IMR-90 (cell line): Measurements from ENCODE around the gene PRKCA. TPM values are rescaled to one million over a fixed set of nuclear protein-coding genes. Genes with fewer than 3 reads are reported as not detected.

Source experiments
- ATAC-seq: fragments of 200-7000 bp; cut with Tn5 transposase; 2 replicates; pipeline ENCODE4 v1.9.1; 2020; ENCODE audit warnings: low read depth, mild to moderate bottlenecking, moderate library complexity
- BruUV-seq: library from RNA; stranded (reverse); fragments of 400-500 nt; replicated peaks from 2 replicates; lab custom pipeline; 2021; lab: Mats Ljungman, UMichigan
- CTCF ChIA-PET: fragments of 300-600 bp; formaldehyde crosslinking; extraction: SDS; loops from one replicate; lab custom pipeline; 2021; ENCODE audit warnings: antibody characterized with exemption; lab: Yijun Ruan, JAX
- POLR2A ChIA-PET: fragments of 300-600 bp; sonication (Branson Sonifier 250); formaldehyde crosslinking; loops from one replicate; lab custom pipeline; 2022; ENCODE audit warnings: antibody characterized with exemption; ENCODE audit not compliant: unreplicated experiment; lab: Charles Lee
- DNase-seq: peaks from one replicate; pipeline ENCODE4 v3.0.0; 2013
- H2AFZ ChIP-seq: replicated peaks from 2 replicates; pipeline ENCODE3; 2013; ENCODE audit warnings: low read length, mild to moderate bottlenecking; ENCODE audit not compliant: poor library complexity
- H2AK5ac ChIP-seq: 2 replicates; pipeline ENCODE4 v1.6.1; 2013; ENCODE audit warnings: low read depth, low read length, inconsistent platforms
- H2AK9ac ChIP-seq: replicated peaks from 2 replicates; pipeline ENCODE3; 2013; ENCODE audit warnings: mild to moderate bottlenecking, low read depth, low read length, moderate library complexity; ENCODE audit not compliant: poor library complexity
- H2BK120ac ChIP-seq: 2 replicates; pipeline ENCODE4 v1.6.1; 2013; ENCODE audit warnings: low read depth, low read length, inconsistent platforms
- H2BK15ac ChIP-seq: 3 replicates; pipeline ENCODE4 v1.6.1; 2013; ENCODE audit warnings: low read depth, low read length, inconsistent platforms
- H2BK20ac ChIP-seq: 2 replicates; pipeline ENCODE4 v1.6.1; 2013; ENCODE audit warnings: low read depth, mild to moderate bottlenecking, inconsistent platforms, low read length, moderate library complexity
- H2BK5ac ChIP-seq: 2 replicates; pipeline ENCODE4 v1.6.1; 2013; ENCODE audit warnings: mild to moderate bottlenecking, low read depth, low read length, inconsistent platforms; ENCODE audit not compliant: poor library complexity, severe bottlenecking
- H3K14ac ChIP-seq: replicated peaks from 2 replicates; pipeline ENCODE4 v1.6.1; 2013; ENCODE audit warnings: low read depth, low read length, inconsistent platforms
- H3K18ac ChIP-seq: 2 replicates; pipeline ENCODE4 v1.6.1; 2013; ENCODE audit warnings: low read depth, low read length, control low read depth
- H3K23ac ChIP-seq: 2 replicates; pipeline ENCODE4 v1.6.1; 2013; ENCODE audit warnings: low read depth, low read length, inconsistent platforms
- H3K27ac ChIP-seq: 2 replicates; pipeline ENCODE4 v1.5.1; 2013; ENCODE audit warnings: mild to moderate bottlenecking, control low read depth, low read length; ENCODE audit not compliant: insufficient read depth
- H3K27me3 ChIP-seq: 2 replicates; pipeline ENCODE4 v1.6.1; 2013; ENCODE audit warnings: low read length; ENCODE audit not compliant: control insufficient read depth, insufficient read depth
- H3K36me3 ChIP-seq: 2 replicates; pipeline ENCODE4 v1.6.1; 2013; ENCODE audit warnings: low read length, mixed read lengths; ENCODE audit not compliant: control insufficient read depth, insufficient read depth
- H3K4ac ChIP-seq: 2 replicates; pipeline ENCODE4 v1.6.1; 2013; ENCODE audit warnings: low read depth, low read length, inconsistent platforms
- H3K4me1 ChIP-seq: 2 replicates; pipeline ENCODE4 v1.6.1; 2013; ENCODE audit warnings: low read length, mixed read lengths; ENCODE audit not compliant: control insufficient read depth, insufficient read depth
- H3K4me2 ChIP-seq: 2 replicates; pipeline ENCODE4 v1.6.1; 2013; ENCODE audit warnings: low read depth, mild to moderate bottlenecking, control low read depth, low read length, moderate library complexity
- H3K4me3 ChIP-seq: 2 replicates; pipeline ENCODE4 v1.5.1; 2013; ENCODE audit warnings: low read depth, mild to moderate bottlenecking, control low read depth, low read length, moderate library complexity; ENCODE audit not compliant: insufficient read depth
- H3K56ac ChIP-seq: 2 replicates; pipeline ENCODE4 v1.6.1; 2013; ENCODE audit warnings: low read length, inconsistent platforms; ENCODE audit not compliant: insufficient read depth; ENCODE audit errors: extremely low read depth
- H3K79me1 ChIP-seq, 2 experiments: 2 replicates each; pipeline ENCODE4 v1.6.1; 2013; ENCODE audit warnings: low read length in 2 of 2, inconsistent platforms in 1 of 2, low read depth in 1 of 2
- H3K9ac ChIP-seq: 2 replicates; pipeline ENCODE4 v1.6.1; 2013; ENCODE audit warnings: low read depth, low read length, control low read depth
- H3K9me1 ChIP-seq: 2 replicates; pipeline ENCODE4 v1.6.1; 2013; ENCODE audit warnings: low read length, inconsistent platforms; ENCODE audit not compliant: insufficient read depth
- H3K9me3 ChIP-seq: 2 replicates; pipeline ENCODE4 v1.6.1; 2013; ENCODE audit warnings: low read length; ENCODE audit not compliant: control insufficient read depth, insufficient read depth
- H4K20me1 ChIP-seq: 2 replicates; pipeline ENCODE4 v1.6.1; 2013; ENCODE audit warnings: low read length, inconsistent platforms; ENCODE audit not compliant: insufficient read depth
- H4K5ac ChIP-seq: 2 replicates; pipeline ENCODE4 v1.6.1; 2013; ENCODE audit warnings: mild to moderate bottlenecking, low read depth, low read length, control low read depth
- H4K8ac ChIP-seq, 2 experiments: 2 replicates each; pipeline ENCODE4 v1.6.1; 2013; ENCODE audit warnings: low read depth in 2 of 2, low read length in 2 of 2, control low read depth in 1 of 2, inconsistent platforms in 1 of 2
- H4K91ac ChIP-seq: 2 replicates; pipeline ENCODE4 v1.6.1; 2013; ENCODE audit warnings: low read depth, low read length, inconsistent platforms; ENCODE audit not compliant: insufficient read depth
- BHLHE40 ChIP-seq: fragments of 150-350 bp; IDR thresholded peaks from 2 replicates; pipeline ENCODE4 v1.6.1; 2016; ENCODE audit warnings: mild to moderate bottlenecking, low read depth, low read length
- CEBPB ChIP-seq: IDR thresholded peaks from 2 replicates; pipeline ENCODE4 v1.6.1; 2012; ENCODE audit warnings: low read depth, low read length, improper control_type of control experiment
- CHD1 ChIP-seq: IDR thresholded peaks from 2 replicates; pipeline ENCODE4 v1.6.1; 2012; ENCODE audit warnings: low read depth, low read length, improper control_type of control experiment
- FOS ChIP-seq: fragments of 150-350 bp; IDR thresholded peaks from 2 replicates; pipeline ENCODE4 v1.6.1; 2016; ENCODE audit warnings: low read depth, low read length
- MAFK ChIP-seq: IDR thresholded peaks from 2 replicates; pipeline ENCODE4 v1.6.1; 2012; ENCODE audit warnings: low read depth, low read length, improper control_type of control experiment
- MAZ ChIP-seq: IDR thresholded peaks from 2 replicates; pipeline ENCODE4 v1.6.1; 2012; ENCODE audit warnings: low read depth, mild to moderate bottlenecking, low read length, improper control_type of control experiment, moderate library complexity, borderline replicate concordance
- MXI1 ChIP-seq: IDR thresholded peaks from 2 replicates; pipeline ENCODE4 v1.6.1; 2012; ENCODE audit warnings: low read depth, mild to moderate bottlenecking, low read length, moderate library complexity, borderline replicate concordance
- NFE2L2 ChIP-seq: fragments of 150-350 bp; IDR thresholded peaks from 2 replicates; pipeline ENCODE4 v1.6.1; 2016; ENCODE audit warnings: low read depth, mild to moderate bottlenecking, low read length
- POLR2A ChIP-seq: IDR thresholded peaks from 2 replicates; pipeline ENCODE4 v1.6.1; 2012; ENCODE audit warnings: mild to moderate bottlenecking, low read depth, low read length
- RAD21 ChIP-seq: IDR thresholded peaks from 2 replicates; pipeline ENCODE4 v1.6.1; 2012; ENCODE audit warnings: low read length, improper control_type of control experiment
- RCOR1 ChIP-seq: IDR thresholded peaks from 2 replicates; pipeline ENCODE4 v1.6.1; 2012; ENCODE audit warnings: mild to moderate bottlenecking, low read length, improper control_type of control experiment; ENCODE audit not compliant: insufficient replicate concordance
- RFX5 ChIP-seq: IDR thresholded peaks from 2 replicates; pipeline ENCODE4 v1.8.0; 2012; ENCODE audit warnings: low read depth, mild to moderate bottlenecking, low read length, moderate library complexity
- SMC3 ChIP-seq: fragments of 150-350 bp; IDR thresholded peaks from 2 replicates; pipeline ENCODE4 v1.6.1; 2016; ENCODE audit warnings: low read depth, mild to moderate bottlenecking, antibody characterized with exemption, low read length, moderate library complexity
- WGBS, 2 experiments: methylation state at CpG; one replicate each; pipeline versions ENCODE4 v1.1.5 to v1.1.7; 2013; ENCODE audit warnings: missing lambda C conversion rate in 2 of 2; ENCODE audit not compliant: insufficient read length in 1 of 2; ENCODE audit errors: extremely low coverage in 2 of 2; 5-methylcytosine and 5-hydroxymethylcytosine counted together
- dilution Hi-C: fragments of 300-500 bp; cut with HindIII; formaldehyde crosslinking; loops from one replicate; pipeline ENCODE4 v1.14.3; 2018; ENCODE audit warnings: low sequenced_read_pairs; ENCODE audit not compliant: unreplicated experiment
- in situ Hi-C: fragments of 300-500 bp; cut with MboI; formaldehyde crosslinking; loops from 3 replicates; pipeline ENCODE4 v1.14.3; 2019; ENCODE audit warnings: low sequenced_read_pairs, inconsistent platforms, mixed read lengths
- intact Hi-C: fragments of 100-400 bp; cut with micrococcal nuclease; formaldehyde crosslinking; loops from 2 replicates; pipeline ENCODE4 v1.10.0; 2022
- polyA plus RNA-seq, 3 experiments: library from polyadenylated mRNA; depleted of rRNA; stranded (reverse); fragments of >200 nt; gene quantifications; 2 replicates each; pipeline ENCODE4 v1.2.3, GENCODE V29; 2012; ENCODE audit warnings: low replicate concordance in 1 of 3
- total RNA-seq: library from RNA; depleted of rRNA; stranded (reverse); fragments of >200 nt; gene quantifications from 2 replicates; pipeline ENCODE4 v1.2.3, GENCODE V29; 2012
- TF ChIP-seq, protein P1 (sequence below): conservative IDR thresholded peaks from 2 replicates; pipeline ENCODE4 v1.5.1; 2012; ENCODE audit warnings: mild to moderate bottlenecking, low read depth, low read length, improper control_type of control experiment
- TF ChIP-seq, protein P2 (sequence below): fragments of 150-350 bp; IDR thresholded peaks from 2 replicates; pipeline ENCODE4 v1.6.1; 2016; ENCODE audit warnings: low read depth, mild to moderate bottlenecking, low read length, moderate library complexity, borderline replicate concordance
- TF ChIP-seq, protein P3 (sequence below): fragments of 150-350 bp; IDR thresholded peaks from 2 replicates; pipeline ENCODE4 v1.6.1; 2017; ENCODE audit warnings: mild to moderate bottlenecking, antibody characterized with exemption, low read length, low read depth

PRKCA gene
- total and polyA plus RNA-seq, 2 of the 4 experiments (the other 2 are of a cell fraction), result 31.0 to 46.0 TPM

- Histone ChIP-seq H3K4me1 (peaks cover 23% of the 10 kb centered on the region), H2AK5ac (peak overlapping the region; percentile 59), H3K27me3 (no peaks in the 10 kb centered on the region), H3K79me1 (peaks cover 45 to 73% of the 10 kb centered on the region in 2 experiments), H3K4me2 (no peak overlapping the region), H3K23ac (no peak overlapping the region), H4K20me1 (no peaks in the 10 kb centered on the region), H3K9me1 (peaks cover 29% of the 10 kb centered on the region), H2BK15ac (0 out of 3 replicates have a peak overlapping the region, but pooled peaks have one; percentile 36), H4K5ac (no peak overlapping the region), H3K27ac (no peak overlapping the region), H3K18ac (no peak overlapping the region), H4K91ac (peak overlapping the region; percentile 17; the same call in 1 of the 2 replicates), H3K9ac (no peak overlapping the region), H3K4me3 (no peak overlapping the region), H3K56ac (no peak overlapping the region), H3K14ac (no peak overlapping the region), H3K36me3 (no peaks in the 10 kb centered on the region), H2AK9ac (no peak overlapping the region), H2BK5ac (no peak overlapping the region), H2BK20ac (peak overlapping the region; percentile 38), H3K9me3 (no peaks in the 10 kb centered on the region), H3K4ac (peak overlapping the region; percentile 58; the same call in 1 of the 2 replicates), H2AFZ (no peak overlapping the region), H4K8ac (no peak overlapping the region; a peak in 1 of 4 replicates), H2BK120ac (0 out of 2 replicates have a peak overlapping the region, but pooled peaks have one; percentile 40)
- dilution Hi-C loops (no loop called here), intact Hi-C loops (no loop called here), in situ Hi-C loops (no loop called here)
- ChIA-PET CTCF (interaction anchor here (0.6 kb wide), 1 partner anchor 13 kb away, joined by 3 read pairs; no protein-coding TSS in a partner anchor), POLR2A (no interaction called here)
- no TSS peak for BruUV-seq
- TF ChIP-seq POLR2A (no peak), MAFK (no peak), FOS (no peak), CHD1 (no peak), RAD21 (no peak), NFE2L2 (no peak), SMC3 (no peak), BHLHE40 (no peak), MXI1 (no peak), RFX5 (no peak), MAZ (no peak), RCOR1 (no peak), CEBPB (no peak)
- TF ChIP-seq, protein P1, sequence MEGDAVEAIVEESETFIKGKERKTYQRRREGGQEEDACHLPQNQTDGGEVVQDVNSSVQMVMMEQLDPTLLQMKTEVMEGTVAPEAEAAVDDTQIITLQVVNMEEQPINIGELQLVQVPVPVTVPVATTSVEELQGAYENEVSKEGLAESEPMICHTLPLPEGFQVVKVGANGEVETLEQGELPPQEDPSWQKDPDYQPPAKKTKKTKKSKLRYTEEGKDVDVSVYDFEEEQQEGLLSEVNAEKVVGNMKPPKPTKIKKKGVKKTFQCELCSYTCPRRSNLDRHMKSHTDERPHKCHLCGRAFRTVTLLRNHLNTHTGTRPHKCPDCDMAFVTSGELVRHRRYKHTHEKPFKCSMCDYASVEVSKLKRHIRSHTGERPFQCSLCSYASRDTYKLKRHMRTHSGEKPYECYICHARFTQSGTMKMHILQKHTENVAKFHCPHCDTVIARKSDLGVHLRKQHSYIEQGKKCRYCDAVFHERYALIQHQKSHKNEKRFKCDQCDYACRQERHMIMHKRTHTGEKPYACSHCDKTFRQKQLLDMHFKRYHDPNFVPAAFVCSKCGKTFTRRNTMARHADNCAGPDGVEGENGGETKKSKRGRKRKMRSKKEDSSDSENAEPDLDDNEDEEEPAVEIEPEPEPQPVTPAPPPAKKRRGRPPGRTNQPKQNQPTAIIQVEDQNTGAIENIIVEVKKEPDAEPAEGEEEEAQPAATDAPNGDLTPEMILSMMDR, result no peak
- TF ChIP-seq, protein P2, sequence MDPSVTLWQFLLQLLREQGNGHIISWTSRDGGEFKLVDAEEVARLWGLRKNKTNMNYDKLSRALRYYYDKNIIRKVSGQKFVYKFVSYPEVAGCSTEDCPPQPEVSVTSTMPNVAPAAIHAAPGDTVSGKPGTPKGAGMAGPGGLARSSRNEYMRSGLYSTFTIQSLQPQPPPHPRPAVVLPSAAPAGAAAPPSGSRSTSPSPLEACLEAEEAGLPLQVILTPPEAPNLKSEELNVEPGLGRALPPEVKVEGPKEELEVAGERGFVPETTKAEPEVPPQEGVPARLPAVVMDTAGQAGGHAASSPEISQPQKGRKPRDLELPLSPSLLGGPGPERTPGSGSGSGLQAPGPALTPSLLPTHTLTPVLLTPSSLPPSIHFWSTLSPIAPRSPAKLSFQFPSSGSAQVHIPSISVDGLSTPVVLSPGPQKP, result no peak
- TF ChIP-seq, protein P3, sequence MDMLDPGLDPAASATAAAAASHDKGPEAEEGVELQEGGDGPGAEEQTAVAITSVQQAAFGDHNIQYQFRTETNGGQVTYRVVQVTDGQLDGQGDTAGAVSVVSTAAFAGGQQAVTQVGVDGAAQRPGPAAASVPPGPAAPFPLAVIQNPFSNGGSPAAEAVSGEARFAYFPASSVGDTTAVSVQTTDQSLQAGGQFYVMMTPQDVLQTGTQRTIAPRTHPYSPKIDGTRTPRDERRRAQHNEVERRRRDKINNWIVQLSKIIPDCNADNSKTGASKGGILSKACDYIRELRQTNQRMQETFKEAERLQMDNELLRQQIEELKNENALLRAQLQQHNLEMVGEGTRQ, result no peak
- DNase-seq (no peak), ATAC-seq (no peak)
- 79% methylated on average over 3 of the region's 7 CpGs; no CpG with 5 or more reads in 1 of the 2 experiments for whole genome bisulfite sequencing, 2 experiments
These were observed 250.0 kb downstream of the PRKCA start for GRCh38 chr17:66552371-66552770.
